NCI-H187 treated with DMSO at 0.1 percent for 48 hours (cell line): ENCODE measurements around the gene APOC4.

ENCODE experiments used
- DNase-seq: peaks from one replicate; lab custom pipeline; 2025; lab: John Stamatoyannopoulos, UW

APOC4 gene

DNA sequence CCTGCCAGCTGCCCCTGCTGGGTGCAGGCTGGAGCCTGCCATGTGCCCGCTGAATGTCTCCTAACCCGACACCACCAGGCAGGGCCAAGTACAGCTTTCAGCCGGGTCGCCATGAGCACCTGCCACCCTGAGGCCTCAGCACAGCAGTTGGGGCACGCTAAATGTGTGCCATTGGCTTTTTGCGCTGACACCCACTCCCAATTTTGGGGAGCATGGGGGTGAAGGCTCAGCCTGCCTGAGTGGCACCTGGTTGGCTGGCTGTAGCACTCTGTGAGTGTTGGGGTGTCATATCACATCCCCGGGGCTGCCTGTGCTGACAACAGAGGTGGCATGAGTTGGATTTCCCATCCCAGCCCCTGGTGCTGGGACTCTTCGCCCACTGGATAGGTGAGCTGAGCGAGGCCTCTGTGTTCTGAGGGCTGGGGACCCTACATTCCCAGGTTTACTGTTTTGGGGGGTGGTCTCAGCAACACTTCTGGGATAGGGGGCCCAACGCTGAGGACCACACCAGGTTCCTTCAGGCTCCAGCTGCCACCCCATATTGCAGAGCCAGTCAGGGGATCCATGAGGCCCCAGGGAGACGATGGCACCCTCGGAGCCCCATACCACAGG lies 52.0 kb downstream of the APOC4 start:
- no peak for DNase-seq
